GM19463 (cell line): ENCODE results near the gene DHDH.

Experiments used
- ATAC-seq: cut with Tn5 transposase; IDR thresholded peaks from one replicate; pipeline ENCODE4 v1.9.1; 2021; ENCODE audit warnings: mild to moderate bottlenecking, moderate library complexity; ENCODE audit not compliant: unreplicated experiment

DHDH gene

GRCh38 chr19:48946463-48947257 lies 13.2 kb downstream of the DHDH start:
- ATAC-seq, result no peak

- no peak for ATAC-seq
Observed at GRCh38 chr19:48947258-48947542, 13.7 kb downstream of the DHDH start.

- ATAC-seq, result no peak
Observed at GRCh38 chr19:48950159-48950558, 16.7 kb downstream of the DHDH start.

- ATAC-seq, result no peak
Observed at GRCh38 chr19:48950830-48951519, 17.5 kb downstream of the DHDH start.

- no peak for ATAC-seq
Observed at GRCh38 chr19:48953141-48953540, 19.6 kb downstream of the DHDH start.

- ATAC-seq, result no peak
Observed at GRCh38 chr19:48953990-48954594, 20.6 kb downstream of the DHDH start.

- peak; percentile 88 for ATAC-seq
Observed at GRCh38 chr19:48954595-48955307, 21.3 kb downstream of the DHDH start, which contains the start of gene BAX. Gene BAX, plus strand, starts transcription at chr19:48954875. Its CDS starts 54 bp downstream, at chr19:48954929.

GRCh38 chr19:48955308-48955958 lies 21.9 kb downstream of the DHDH start:
- ATAC-seq, result no peak

GRCh38 chr19:48958006-48958405 lies 24.5 kb downstream of the DHDH start:
- ATAC-seq, result no peak

- no peak for ATAC-seq
Observed at GRCh38 chr19:48959341-48960239, 26.1 kb downstream of the DHDH start.

- ATAC-seq, result no peak
Observed at GRCh38 chr19:48961051-48961649, 27.7 kb downstream of the DHDH start.

GRCh38 chr19:48961673-48962028 lies 28.2 kb downstream of the DHDH start:
- ATAC-seq, result no peak

- ATAC-seq, result no peak
Observed at GRCh38 chr19:48962029-48962848, 28.7 kb downstream of the DHDH start.

- no peak for ATAC-seq
Observed at GRCh38 chr19:48962849-48963165, 29.3 kb downstream of the DHDH start.

GRCh38 chr19:48963371-48964204 lies 30.1 kb downstream of the DHDH start:
- ATAC-seq, result no peak

GRCh38 chr19:48964205-48965039 lies 30.9 kb downstream of the DHDH start:
- ATAC-seq, result no peak
